HG03139 (cell line): ENCODE measurements around the gene HNRNPH3.

Experiments
- ATAC-seq: cut with Tn5 transposase; IDR thresholded peaks from one replicate; pipeline ENCODE4 v1.9.1; 2021; ENCODE audit not compliant: unreplicated experiment

HNRNPH3 gene

DNA sequence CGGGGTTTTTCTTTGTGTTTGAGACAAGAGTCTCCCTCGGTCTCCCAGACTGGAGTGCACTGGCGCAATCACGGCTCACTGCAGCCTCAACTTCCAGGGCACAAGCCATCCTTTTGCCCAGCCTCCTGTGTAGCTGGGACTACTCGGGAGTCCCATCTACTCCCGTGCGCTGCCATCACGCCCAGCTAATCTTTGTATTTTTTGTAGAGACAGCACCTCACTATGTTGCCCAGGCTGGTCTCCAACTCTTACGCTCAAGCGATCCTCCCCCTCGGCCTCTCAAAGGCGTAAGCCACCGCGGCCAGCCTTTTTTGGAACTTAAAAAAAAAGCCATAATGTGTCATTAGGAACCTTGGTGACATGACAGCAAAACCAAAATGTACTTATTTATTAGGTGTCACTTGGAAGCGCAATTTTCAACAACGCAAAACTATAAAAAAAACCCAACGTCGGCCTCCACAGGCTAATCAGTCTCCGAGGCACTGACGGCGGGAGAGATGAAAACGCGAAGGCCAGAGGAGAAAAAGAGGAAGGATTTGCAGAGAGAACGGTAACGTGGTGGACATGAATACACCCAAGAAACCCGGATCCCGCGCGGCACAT is 911 bp upstream of the HNRNPH3 start:
- ATAC-seq, result no peak

DNA sequence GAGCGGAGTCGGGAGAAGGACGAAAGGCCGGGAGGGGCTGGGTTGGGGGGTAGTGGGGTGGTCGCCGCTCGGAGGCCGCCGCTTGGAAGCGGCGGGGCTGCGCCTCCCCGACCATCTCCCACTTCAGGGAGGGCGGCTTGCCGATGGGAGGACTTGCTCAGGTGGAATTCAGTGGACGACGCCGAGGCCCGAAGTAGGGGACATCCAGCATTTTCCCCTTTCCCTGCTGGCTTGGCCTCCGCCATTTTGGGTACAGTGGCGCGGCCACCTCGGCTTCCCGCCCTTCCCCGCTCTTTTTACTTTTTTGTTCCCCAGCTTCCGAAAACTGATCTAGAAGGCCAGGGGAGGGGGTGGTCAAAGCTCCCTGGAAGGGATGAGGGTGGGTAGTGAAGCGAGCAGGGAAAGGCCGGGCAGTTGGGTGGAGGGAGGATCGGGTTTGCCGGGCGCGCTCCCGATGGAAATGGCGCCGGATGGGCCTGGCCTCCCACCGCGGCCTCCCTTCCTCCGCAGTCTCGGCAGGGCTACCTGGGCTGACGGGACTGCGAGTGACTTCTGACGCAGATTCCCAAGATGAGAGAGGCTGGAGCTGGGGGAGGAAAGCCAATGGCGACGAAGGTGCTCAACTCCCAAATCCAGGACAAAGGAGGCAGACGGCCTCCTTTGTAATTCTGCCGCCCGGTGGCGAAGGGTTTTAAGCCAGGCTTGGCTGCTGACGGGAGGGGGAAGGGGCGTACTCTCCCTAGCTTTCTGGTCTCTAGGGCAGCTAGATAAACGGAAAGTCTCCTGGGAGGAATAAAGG is 594 bp downstream of the HNRNPH3 start, which contains the start of gene PBLD:
PBLD (minus strand) TSS at position 670 of the 799 bp plus-strand sequence. CDS start 26,084 bp downstream, outside the sequence.
- ATAC-seq, result peak; percentile 18

- ATAC-seq, result no peak
Observed at GRCh38 chr10:68333058-68333395, 1.2 kb downstream of the HNRNPH3 start.

DNA sequence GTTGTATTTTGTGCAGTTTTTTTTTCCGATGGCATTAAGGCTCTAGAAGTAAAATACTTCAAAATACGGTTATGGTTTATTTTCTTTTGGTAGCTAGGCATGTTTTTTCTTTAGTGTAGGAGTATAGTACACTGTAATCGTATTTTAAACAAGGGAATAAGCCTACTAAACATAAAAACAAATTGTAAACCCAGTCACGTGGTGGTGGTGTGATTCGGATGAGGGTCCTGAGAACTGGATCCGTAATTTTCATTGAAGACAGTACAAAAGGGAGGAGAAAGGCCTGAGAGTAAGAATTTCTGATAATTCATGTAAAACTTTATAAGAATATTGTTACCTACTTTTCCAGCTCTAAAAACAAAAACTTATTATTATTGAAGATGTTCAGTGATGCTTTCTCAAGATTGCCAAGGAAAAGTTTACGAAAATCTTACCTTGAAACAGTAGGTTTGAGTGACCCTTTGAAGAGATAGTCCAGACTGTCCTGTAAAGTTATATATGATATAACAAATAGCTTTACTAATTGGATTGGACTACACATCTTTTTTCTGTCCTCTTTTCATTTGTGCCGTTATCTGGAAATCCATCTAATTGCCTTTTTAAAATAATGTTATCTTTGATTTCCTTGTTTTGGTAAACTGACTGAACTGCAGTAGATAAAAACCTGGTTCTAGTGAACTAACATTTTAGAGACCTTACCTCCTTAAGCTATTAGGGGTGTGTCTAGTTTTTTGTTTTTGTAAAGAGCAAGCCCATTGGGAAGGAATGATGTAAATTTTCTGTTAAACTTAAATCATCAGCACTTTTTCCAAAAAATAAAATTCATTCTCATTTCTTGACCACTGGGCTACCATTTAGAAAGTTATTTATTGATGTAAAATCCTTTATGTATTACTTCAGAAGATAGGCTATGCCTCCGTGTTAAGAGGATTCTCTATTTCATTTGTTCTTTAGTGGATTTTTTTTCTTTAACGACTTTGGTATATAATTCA is 1.9 kb downstream of the HNRNPH3 start:
- ATAC-seq, result no peak

- no peak for ATAC-seq
Observed at GRCh38 chr10:68334672-68335467, 3.0 kb downstream of the HNRNPH3 start.

DNA sequence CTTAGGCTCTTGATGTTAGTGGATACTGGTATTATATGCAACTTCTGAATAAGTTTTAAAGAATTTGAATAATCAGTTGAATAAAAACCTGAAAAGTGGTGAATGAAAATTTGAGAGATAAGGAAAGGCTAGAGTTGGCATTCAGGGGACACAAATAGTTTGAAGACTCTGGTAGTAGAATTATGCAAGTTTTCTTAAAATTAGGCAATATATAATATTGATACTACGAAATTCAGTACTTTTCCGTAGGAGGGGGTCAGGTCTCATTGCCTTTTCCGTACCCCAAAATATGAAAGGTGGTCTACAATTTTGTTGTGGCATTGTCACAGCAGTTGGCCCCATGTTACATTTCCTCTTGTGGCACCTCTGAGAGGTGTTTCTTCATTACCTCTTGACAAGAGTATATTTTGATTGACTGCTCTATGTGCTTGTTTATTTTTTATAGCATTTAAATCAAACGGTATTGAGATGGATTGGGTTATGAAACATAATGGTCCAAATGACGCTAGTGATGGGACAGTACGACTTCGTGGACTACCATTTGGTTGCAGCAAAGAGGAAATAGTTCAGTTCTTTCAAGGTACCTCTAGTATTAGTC is 5.0 kb downstream of the HNRNPH3 start:
- ATAC-seq, result no peak

- no peak for ATAC-seq
Observed at GRCh38 chr10:68340358-68341080, 8.7 kb downstream of the HNRNPH3 start.

GRCh38 chr10:68342909-68343516 is 11.1 kb downstream of the HNRNPH3 start:
- no peak for ATAC-seq

DNA sequence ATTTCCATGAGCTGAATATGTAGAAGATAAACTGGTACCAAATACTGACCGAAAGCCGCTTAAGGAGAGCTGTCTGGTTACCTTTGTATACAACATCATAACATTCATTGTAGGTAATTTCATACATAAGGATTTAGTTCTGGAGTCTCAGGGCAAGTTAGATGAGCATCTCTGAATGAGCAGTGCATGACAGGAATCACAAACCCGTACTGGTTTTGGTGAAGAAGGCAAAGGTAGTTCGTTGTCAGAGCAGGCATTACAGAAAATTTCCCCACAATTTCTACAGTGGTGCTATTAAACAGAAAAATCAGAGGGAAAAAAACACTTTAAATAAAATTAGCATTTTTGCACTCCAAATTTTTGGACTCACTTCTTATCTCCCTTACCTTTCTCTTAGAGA is 13.8 kb downstream of the HNRNPH3 start:
- ATAC-seq, result no peak

- ATAC-seq, result no peak
Observed at GRCh38 chr10:68346774-68347173, 14.9 kb downstream of the HNRNPH3 start.

DNA sequence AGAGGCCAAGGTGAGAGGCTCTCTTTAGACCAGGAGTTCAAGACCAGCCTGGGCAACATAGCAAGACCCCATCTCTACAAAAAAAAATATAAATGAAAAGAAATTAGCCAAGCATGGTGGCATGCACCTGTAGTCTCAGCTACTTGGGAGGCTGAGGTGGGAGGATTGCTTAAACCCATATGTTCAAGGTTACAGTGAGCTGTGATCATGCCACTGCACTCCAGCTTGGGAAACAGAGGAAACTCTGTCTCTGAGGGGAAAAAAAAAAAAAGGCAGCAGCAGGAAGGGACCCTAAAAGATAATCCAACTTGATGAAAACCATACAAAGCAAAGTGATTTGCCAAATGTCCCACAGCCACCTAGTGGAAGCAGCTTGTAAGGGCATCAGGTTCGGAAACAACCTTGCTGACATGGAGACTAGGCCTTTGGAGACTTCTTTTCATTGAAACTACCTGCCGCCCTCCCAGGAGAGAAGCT is 16.4 kb downstream of the HNRNPH3 start:
- ATAC-seq, result no peak

DNA sequence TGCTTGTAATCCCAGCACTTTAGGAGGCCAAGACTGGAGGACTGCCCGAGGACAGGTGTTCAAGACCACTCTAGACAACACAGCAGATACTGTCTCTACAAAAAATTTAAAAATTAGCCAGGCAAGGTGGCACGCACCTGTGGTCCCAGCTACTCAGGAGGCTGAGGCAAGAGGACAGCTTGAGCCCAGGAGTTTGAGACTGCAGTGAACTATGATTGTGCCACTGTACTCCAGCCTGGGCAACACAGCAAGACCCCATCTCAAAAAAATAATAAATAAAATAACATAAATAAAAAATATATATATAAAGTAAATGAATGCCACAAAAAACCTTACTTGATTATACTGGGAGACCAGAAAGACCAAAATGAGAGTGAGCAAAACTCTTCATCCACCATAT is 21.7 kb downstream of the HNRNPH3 start:
- ATAC-seq, result no peak

DNA sequence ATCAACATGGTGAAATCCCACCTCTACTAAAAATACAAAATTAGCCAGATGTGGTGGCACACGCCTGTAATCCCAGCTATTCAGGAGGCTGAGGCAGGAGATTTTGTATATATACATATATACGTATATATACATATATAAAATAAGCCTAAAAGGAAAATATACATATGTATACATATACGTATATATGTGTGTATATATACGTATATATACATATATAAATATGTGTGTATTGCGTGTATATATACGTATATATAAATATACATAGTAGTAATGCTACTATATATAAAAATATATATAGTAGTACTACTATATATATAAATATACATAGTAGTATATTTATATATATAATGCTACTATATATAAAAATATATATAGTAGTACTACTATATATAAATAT is 27.3 kb downstream of the HNRNPH3 start:
- ATAC-seq, result no peak

GRCh38 chr10:68362590-68362989 is 30.7 kb downstream of the HNRNPH3 start:
- no peak for ATAC-seq

- no peak for ATAC-seq
Observed at GRCh38 chr10:68364101-68364886, 32.4 kb downstream of the HNRNPH3 start.

- no peak for ATAC-seq
Observed at GRCh38 chr10:68365611-68366010, 33.7 kb downstream of the HNRNPH3 start.

DNA sequence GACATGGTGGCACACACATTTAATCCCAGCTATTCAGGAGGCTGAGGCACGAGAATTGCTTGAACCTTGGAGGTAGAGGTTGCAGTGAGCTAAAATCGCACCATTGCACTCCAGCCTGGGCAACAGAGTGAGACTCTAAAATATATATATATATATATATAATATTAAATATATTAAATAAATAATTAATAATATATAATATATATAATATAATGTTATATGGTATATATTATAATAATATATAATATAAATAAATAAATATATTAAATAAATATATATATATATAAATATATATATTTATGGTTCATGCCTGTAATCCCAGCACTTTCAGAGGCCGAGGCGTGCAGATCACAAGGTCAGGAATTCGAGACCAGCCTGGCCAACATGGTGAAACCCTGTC is 34.7 kb downstream of the HNRNPH3 start:
- ATAC-seq, result no peak

- no peak for ATAC-seq
Observed at GRCh38 chr10:68367121-68367520, 35.3 kb downstream of the HNRNPH3 start.
